ENCODE data around the gene TSPAN4. TPM values are rescaled to one million over a fixed set of nuclear protein-coding genes. Genes with fewer than 3 reads are reported as not detected.

The TSPAN4 gene
- total and polyA plus RNA-seq, 2 of the 13 experiments (the other 11 are each of a cell fraction or from before 2014, with no cell fraction given): 31.7 to 68.3 TPM

- no peak overlapping the region for H3K4me3 ChIP-seq (replicated peaks in 1 of 3; ENCODE audit: insufficient read depth in 1 of 3, low read depth in 2 of 3, low read length in 3 of 3)
- H3K27me3 ChIP-seq (ENCODE audit: control insufficient read depth in 1 of 2, insufficient read depth in 2 of 2, low read length in 2 of 2): no peaks in the 10 kb centered on the region
- no peak overlapping the region for H2AFZ ChIP-seq (ENCODE audit: low read length)
- CTCF ChIA-PET (ENCODE audit: low intra/inter-chr PET ratio, low total read pairs): no interaction called here
- 94% methylated on average over 17 of the region's 27 CpGs for WGBS (ENCODE audit: low lambda C conversion rate)
- DNase-seq (ENCODE audit: low spot score) (no peak), ATAC-seq (no peak), FAIRE-seq (no peak)
- intact Hi-C loops (cut with micrococcal nuclease; ENCODE audit: unreplicated experiment) (no loop called here), in situ Hi-C loops (cut with HindIII; ENCODE audit: extremely low pct_ligation_motif_present, low pct_unique_long_range_greater_than_20kb) (no loop called here)
- H3K27ac ChIP-seq (ENCODE audit: extremely low read length, insufficient read depth, low read length): no peak overlapping the region
- no TSS peak for BruUV-seq (replicated peaks)
- H3K9ac ChIP-seq (ENCODE audit: insufficient read depth, low read depth, low read length): no peak overlapping the region
- H3K79me2 ChIP-seq (ENCODE audit: insufficient read depth, low read length): no peaks in the 10 kb centered on the region
- TF ChIP-seq ZNF652 (CRISPR knock-in tag; IDR thresholded peaks at IDR 0.05; ENCODE audit: borderline replicate concordance, low read depth) (no peak), SAFB2 (CRISPR knock-in tag; IDR thresholded peaks at IDR 0.05; ENCODE audit: borderline replicate concordance, low read depth) (no peak), AGO2 (optimal IDR thresholded peaks at IDR 0.05; ENCODE audit: low read depth, low read length) (peak; percentile 29)
- no peaks in the 10 kb centered on the region for H3K4me1 ChIP-seq (ENCODE audit: insufficient read depth, low read length)
- H4K20me1 ChIP-seq (ENCODE audit: insufficient read depth, low read length): no peaks in the 10 kb centered on the region
- POLR2A ChIA-PET: no interaction called here
- H3K36me3 ChIP-seq (replicated peaks in 1 of 2; ENCODE audit: control insufficient read depth in 1 of 2, insufficient read depth in 2 of 2, low read length in 2 of 2): peaks cover 3 to 13% of the 10 kb centered on the region in 2 experiments; a peak in 4 of 5 replicates
- no peak overlapping the region for H3K4me2 ChIP-seq (ENCODE audit: low read depth, low read length)
- H3K9me3 ChIP-seq (ENCODE audit: low read length): no peaks in the 10 kb centered on the region
Measured at GRCh38 chr11:890794-891540, 48.3 kb downstream of the TSPAN4 start.

- no TSS peak for BruUV-seq (replicated peaks)
- Histone ChIP-seq H3K4me2 (ENCODE audit: low read depth, low read length) (no peak overlapping the region), H3K36me3 (replicated peaks in 1 of 2; ENCODE audit: control insufficient read depth in 1 of 2, insufficient read depth in 2 of 2, low read length in 2 of 2) (peaks cover 0 to 3% of the 10 kb centered on the region in 2 experiments; a peak in 3 of 5 replicates), H3K27ac (ENCODE audit: extremely low read length, insufficient read depth, low read length) (no peak overlapping the region), H3K4me3 (replicated peaks in 1 of 3; ENCODE audit: insufficient read depth in 1 of 3, low read depth in 2 of 3, low read length in 3 of 3) (no peak overlapping the region), H4K20me1 (ENCODE audit: insufficient read depth, low read length) (no peaks in the 10 kb centered on the region), H3K4me1 (ENCODE audit: insufficient read depth, low read length) (no peaks in the 10 kb centered on the region), H3K79me2 (ENCODE audit: insufficient read depth, low read length) (no peaks in the 10 kb centered on the region), H3K9me3 (ENCODE audit: low read length) (no peaks in the 10 kb centered on the region), H3K9ac (ENCODE audit: insufficient read depth, low read depth, low read length) (no peak overlapping the region), H3K27me3 (ENCODE audit: control insufficient read depth in 1 of 2, insufficient read depth in 2 of 2, low read length in 2 of 2) (no peaks in the 10 kb centered on the region), H2AFZ (ENCODE audit: low read length) (no peak overlapping the region)
- DNase-seq (ENCODE audit: low spot score) (no peak), ATAC-seq (no peak), FAIRE-seq (no peak)
- in situ Hi-C loops (cut with HindIII; ENCODE audit: extremely low pct_ligation_motif_present, low pct_unique_long_range_greater_than_20kb): no loop called here
- intact Hi-C loops (cut with micrococcal nuclease; ENCODE audit: unreplicated experiment): no loop called here
- POLR2A ChIA-PET: no interaction called here
- WGBS (ENCODE audit: low lambda C conversion rate): 90% methylated on average over 2 of the region's 13 CpGs
- CTCF ChIA-PET (ENCODE audit: low intra/inter-chr PET ratio, low total read pairs): no interaction called here
- TF ChIP-seq HCFC1 (IDR thresholded peaks at IDR 0.05; ENCODE audit: low read depth, low read length) (no peak), ZNF281 (CRISPR knock-in tag; IDR thresholded peaks at IDR 0.05; ENCODE audit: borderline replicate concordance) (no peak), KLF12 (CRISPR knock-in tag; IDR thresholded peaks at IDR 0.05; ENCODE audit: borderline replicate concordance) (no peak), AGO2 (optimal IDR thresholded peaks at IDR 0.05; ENCODE audit: low read depth, low read length) (peak; percentile 85), GTF2F1 (IDR thresholded peaks at IDR 0.05; ENCODE audit: low read length) (no peak), RNF219 (CRISPR knock-in tag; IDR thresholded peaks at IDR 0.05) (no peak), ZNF501 (CRISPR knock-in tag; IDR thresholded peaks at IDR 0.05) (no peak), TMF1 (CRISPR knock-in tag; IDR thresholded peaks at IDR 0.05; ENCODE audit: low read depth) (no peak), JARID2 (CRISPR knock-in tag; IDR thresholded peaks at IDR 0.05; ENCODE audit: insufficient replicate concordance) (no peak), KDM2A (CRISPR knock-in tag; IDR thresholded peaks at IDR 0.05; ENCODE audit: borderline replicate concordance, low read depth) (no peak)
Measured at GRCh38 chr11:893008-893654, 50.5 kb downstream of the TSPAN4 start.
